CD4-positive, alpha-beta T cell treated with Interleukin-12 subunit alpha and Interleukin-12 subunit beta, for 1 hour (primary cell): ENCODE results near the gene TRAF1.

Source experiments
- DNase-seq: peaks from one replicate; pipeline ENCODE4 v3.0.0-alpha.2; 2020

Gene TRAF1

GRCh38 chr9:120904061-120904977 is 22.3 kb downstream of the TRAF1 start:
- DNase-seq, result peak; percentile 81

DNA sequence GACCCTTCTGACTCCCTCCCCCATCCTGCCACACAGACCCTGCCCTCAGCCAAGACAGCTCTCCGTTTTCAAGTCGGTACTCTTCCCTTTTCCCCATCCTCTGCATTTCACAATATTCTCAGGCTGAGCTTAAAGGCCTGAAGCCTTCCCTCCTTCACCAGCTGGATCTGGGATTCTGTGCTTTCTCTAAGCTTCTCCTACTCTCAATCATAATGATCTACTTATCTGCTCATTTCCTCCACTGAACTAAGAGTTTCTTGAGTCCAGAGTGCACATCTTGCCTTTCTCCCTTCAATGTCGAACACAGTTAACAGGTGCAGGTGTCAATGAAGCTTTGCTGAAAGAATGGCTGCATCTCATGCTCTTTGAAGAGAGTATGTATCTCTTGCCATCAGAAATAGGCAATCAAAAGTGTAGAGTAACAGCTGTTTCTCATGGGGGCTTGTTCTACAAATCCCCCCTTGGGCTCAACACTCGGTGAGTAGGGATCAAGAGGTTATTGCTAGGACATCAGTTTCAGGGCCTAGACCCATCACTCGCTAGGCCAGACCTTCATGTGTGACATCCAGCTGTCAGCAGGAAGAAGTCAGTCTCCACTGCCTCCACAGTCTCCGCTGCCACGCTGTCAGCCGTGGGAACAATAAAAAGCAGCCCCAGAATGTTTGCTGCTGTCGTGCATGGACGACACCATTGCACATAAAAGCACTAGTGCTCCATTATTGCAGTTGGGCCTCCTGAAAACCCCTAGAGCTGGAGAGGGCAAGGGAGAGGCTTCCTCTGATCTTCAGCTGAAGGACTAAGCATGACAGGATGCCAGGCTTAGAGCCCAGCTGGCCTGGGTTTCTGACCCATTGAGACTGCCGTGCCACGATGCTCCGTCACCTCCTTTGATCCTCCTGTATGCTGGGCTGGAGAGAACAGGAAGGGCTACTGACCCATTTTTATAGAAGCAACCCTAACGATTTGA is 23.7 kb downstream of the TRAF1 start:
- DNase-seq, result peak; percentile 26

GRCh38 chr9:120901755-120902568 is 24.6 kb downstream of the TRAF1 start:
- peak; percentile 28 for DNase-seq

DNA sequence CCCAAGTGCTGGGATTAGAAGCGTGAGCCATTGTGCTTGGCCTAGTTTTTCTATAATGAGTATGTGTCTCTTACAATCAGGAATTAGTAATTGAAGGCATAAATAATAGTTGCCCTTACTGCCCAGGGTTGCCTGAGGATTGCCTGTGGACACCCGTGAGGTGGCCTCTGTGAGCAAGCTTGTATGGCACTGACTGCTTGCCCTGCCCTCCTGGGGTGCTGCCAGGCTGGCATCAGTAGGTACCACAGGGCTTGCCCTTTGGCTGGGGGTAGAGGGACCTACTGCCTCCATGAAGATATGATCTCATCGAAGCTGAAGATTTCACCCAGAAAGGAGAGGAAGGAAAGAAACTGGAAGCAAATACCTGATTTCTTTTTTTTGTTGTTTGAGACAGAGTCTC is 25.8 kb downstream of the TRAF1 start:
- peak; percentile 21 for DNase-seq

DNA sequence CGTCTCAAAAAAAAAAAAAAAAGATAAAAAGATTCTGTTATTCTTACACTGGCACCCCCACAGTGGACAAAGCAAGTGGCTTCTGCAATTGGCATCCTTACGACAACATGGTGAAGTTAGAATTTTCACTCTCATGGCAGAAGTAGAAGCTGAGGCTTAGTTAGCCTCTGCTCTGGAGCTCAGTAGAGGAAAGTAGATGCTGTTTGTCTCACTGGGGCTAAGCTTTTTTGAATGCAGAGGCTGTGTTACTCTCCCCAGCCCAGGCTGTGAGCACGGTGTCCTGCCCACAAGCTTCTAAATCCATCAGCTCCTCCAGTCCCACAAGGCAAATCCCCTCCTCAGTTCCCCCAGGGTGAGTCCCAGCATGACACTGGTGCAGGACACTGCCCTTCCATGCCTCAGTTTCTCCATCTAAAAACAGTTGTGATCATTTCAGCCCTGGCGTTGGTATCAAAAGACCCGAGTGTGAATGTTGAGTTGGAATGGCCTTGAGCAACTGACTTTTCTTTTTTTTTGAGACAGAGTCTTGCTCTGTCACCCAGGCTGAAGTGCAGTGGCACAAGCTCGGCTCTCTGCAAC is 27.0 kb downstream of the TRAF1 start:
- DNase-seq, result peak; percentile 34

DNA sequence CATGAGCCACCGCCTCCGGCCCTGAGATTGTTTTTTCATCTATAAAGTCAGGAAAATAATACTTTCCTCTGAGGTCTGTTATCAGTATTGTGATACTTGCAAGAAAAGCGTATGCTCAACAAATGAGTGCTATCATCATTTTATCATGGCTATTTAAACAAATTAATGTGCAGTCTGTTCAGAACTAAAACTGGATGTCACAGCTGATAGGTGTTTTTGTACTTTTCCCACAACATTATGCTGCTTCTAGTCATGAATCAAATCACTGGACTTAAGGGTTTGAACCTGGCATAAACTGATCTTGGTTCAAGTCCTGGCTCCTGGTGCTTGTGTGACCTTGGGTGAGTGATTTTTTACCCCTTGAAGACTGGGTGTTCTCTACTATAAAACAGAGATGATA is 28.2 kb downstream of the TRAF1 start:
- DNase-seq, result peak; percentile 28

DNA sequence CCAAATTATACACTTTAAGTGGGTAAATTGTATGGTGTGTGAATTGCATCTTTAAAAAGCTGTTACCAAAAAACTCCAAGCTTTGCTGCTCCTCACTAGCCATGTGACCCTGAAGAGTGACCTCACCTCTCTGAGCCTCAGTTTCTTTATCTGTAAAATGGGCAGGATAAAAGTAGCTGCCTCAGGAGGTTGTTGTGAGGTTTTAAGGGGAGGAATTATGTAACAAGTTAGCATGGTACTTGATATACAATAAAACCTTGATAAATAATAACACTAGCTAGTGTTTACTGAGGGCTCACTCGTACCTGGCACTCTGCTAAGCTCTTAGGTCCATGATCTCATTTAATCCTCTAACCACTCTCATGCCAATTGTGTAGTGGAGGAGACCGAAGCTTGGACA is 30.6 kb downstream of the TRAF1 start:
- DNase-seq, result peak; percentile 29

GRCh38 chr9:120894321-120895148 is 32.1 kb downstream of the TRAF1 start:
- DNase-seq, result peak; percentile 27

DNA sequence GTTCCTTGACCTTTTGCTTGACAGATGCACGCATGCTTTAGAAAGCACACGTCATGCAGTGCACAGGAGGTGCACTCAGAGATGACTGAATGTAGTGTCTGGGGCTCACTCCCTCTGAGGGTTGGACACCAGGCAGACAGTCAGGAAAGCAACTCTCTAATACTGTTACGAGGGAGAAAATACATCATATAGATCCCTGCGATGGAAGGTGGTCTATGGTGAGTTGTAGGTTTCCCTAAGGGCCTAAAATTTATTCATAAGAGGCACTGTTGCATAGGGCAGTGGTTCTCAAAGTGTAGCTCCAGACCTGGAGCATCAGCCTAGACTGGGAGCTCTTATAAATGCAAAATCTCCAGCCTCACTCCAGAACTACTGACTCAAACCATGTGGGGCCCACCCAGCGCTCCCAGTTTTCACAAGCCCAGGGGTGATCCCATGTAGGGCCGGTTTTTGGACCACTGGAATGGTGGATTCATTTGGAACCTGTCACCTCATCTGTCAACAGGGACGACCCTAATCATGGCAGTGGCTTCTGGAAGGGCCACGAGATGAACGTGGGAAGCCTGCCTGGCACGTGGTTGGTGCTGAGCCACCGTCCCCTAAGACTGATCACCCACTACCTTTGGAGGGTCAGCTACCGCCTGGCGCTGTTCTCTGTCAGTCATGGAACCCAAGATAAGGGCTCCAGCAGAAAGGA is 32.8 kb downstream of the TRAF1 start:
- peak; percentile 19 for DNase-seq

DNA sequence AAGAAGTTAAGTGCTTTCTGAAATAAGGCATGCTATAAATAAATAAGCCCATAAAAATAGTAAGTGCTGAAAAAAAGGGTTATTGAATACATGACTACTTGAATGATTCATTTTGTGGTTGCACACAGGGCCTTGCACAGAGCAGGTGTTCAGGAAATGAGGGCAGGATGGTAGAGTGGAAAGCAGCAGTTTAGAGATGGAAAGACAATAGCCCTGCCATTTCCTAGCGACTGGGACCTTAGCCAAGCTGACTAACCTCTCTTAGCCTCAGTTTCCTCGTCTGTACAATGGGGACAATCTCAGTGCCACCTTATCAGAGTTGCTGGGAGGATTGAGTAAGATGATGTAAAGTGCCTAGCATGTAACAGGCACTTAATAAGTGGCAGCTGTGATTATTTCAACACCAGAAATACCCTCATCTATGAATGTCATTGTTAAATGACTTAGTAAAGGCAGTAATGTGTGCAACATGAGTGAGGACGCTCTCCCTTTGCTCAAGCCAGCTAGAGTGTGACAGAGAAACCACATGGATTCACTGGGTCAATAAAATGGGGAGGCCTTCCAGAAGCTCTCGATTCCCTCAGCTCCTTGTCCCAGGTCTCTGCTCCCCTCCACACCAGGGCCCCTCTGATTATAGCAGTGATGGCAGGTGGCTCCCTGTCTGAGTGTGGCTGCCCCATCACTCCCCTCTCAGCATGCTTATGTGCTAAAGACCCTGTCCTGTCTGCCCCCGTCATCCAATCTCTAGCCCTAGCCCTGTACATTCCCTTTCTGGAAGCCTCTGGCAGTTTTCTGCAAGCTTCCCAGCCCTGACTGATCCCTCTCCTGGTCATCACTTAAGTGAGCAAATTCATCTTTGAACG is 33.6 kb downstream of the TRAF1 start:
- peak; percentile 78 for DNase-seq

- peak; percentile 43 for DNase-seq
These were observed 34.5 kb downstream of the TRAF1 start for GRCh38 chr9:120891884-120892747.

DNA sequence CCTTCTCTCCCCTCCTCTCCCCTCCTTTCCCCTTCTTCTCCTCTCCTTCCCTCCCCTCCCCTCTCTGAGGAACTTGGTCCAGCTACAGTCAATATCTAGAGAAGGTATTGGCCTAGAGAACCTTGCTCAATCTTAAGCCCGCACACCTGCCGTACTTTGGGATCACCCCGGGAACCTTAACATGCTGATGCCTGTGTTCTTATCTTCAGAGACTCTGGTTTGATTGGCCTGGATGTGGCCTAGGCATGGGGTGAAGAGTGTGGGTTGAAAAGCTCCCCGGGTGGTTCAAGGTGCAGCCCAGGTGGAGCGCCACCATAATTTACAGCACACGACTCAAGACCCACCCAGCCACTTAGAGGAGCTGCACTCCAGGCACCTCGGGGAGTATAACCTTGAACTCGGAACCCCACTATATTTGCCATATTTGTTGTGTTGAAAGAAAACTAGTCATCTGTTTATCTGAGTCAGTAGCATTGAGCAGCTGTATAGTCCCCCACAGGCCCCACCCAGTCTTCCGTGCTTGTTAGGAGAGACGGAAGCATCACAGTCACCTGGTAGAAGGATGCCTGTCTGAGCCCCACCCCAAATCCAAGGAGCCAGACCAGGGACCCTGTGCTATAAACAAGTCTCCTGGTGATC is 35.2 kb downstream of the TRAF1 start:
- peak; percentile 69 for DNase-seq

GRCh38 chr9:120890320-120891244 is 36.0 kb downstream of the TRAF1 start:
- DNase-seq, result peak; percentile 71

DNA sequence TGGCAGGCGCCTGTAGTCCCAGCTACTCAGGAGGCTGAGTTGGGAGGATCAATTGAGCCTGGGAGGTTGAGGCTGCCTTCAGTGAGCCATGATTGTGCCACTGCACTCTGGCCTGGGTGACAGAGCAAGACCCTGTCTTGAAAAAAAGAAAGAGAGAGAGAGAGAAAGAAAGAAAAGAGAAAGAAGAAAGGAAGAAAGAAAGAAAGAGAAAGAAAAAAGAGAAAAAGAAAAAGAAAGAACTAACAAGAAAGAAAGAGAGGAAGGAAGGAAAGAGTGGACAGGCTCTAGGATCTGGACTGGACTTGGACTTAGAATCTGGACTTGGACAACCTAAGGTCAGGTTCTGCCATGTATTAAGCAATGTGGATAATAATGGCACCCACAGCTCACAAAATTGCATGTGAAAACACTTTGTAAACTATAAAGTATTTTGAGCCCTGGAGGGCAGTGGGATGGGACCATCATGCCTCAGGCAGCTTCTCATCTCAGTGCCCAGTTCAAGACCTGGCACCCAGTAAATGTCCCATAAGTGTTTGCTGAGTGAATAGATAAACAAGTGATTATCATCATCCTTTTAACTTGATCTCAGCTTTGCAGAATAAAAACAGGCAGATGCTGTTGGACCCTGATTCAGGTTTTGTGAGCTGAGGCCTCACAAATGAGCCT is 36.9 kb downstream of the TRAF1 start:
- DNase-seq, result no peak

DNA sequence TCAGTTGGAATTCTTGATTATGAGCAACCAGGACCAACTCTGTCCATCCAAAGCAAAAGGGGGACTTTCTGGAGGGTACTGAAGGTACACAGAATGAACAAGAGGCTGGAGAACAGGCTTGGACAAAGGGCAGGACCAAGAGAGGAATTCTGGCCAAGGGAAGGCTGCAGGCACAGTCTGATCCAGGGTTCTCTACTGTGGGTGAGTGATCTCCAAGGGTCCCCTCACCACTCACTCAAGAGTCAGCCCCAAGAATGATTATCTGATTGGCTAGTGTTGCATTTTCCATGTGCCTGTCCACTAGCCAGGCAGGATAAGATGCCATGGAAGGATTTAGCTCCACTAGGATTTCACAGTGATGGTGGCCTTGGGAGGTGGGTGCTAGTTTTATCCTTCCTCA is 38.0 kb downstream of the TRAF1 start:
- DNase-seq, result no peak

- no peak for DNase-seq
These were observed 40.1 kb downstream of the TRAF1 start for GRCh38 chr9:120886490-120886967.
